HG03558 (cell line): Measurements from ENCODE around the gene ADAM30.

ENCODE experiments used
- ATAC-seq: cut with Tn5 transposase; IDR thresholded peaks from one replicate; pipeline ENCODE4 v1.9.1; 2021; ENCODE audit warnings: moderate number of reproducible peaks; ENCODE audit not compliant: unreplicated experiment; ENCODE audit errors: extremely low read depth

Gene ADAM30

DNA sequence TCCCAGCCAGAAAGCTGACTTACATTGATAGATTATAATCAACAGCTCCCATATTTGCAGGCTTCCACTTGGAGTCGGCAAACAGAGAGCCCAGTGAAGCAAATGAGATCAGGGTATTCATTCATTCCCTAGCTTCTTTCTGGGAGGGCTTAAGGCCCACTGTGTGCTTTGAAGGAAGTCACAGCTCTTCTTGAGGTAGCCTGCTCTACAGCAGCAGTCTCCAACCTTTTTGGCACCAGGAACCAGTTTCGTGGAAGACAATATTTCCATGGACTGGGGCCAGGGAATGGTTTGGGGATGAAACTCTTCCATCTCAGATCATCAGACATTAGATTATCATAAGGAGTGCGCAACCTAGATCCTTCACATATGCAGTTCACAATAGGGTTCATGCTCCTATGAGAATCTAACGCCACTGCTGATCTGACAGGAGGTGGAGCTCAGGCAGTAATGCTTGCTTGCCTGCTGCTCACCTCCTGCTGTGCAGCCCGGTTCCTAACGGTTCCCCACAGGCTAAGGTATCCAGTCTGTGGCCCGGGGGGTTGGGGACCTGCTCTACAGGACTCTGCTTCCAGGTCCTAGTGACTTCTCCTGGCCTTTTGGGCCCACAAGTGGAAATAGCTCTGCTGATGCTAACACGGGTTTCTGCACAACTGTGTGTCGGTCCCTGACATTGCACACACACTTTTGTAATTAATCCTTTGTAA is 13.7 kb upstream of the ADAM30 start:
- ATAC-seq = no peak

DNA sequence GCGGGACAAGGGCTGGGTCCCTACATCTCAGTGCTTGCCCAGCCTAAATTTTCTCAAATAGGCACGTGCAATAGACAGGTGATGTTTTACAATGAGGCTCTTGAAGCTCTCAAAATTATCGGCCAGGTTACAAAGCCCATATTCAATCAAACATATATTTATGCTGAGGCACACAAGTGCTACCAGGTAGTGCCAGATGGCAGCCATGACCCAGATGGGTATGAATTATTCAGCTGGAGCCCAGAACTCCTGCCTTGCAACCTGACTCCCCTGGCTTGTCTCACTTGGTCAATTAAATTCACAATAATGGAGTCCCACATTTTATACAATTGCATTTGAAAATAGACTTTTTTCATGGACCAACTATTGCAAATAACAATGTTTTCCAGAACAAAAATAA is 12.3 kb upstream of the ADAM30 start:
- no peak for ATAC-seq

- no peak for ATAC-seq
Measured at GRCh38 chr1:119906927-119907652, 10.8 kb upstream of the ADAM30 start.

DNA sequence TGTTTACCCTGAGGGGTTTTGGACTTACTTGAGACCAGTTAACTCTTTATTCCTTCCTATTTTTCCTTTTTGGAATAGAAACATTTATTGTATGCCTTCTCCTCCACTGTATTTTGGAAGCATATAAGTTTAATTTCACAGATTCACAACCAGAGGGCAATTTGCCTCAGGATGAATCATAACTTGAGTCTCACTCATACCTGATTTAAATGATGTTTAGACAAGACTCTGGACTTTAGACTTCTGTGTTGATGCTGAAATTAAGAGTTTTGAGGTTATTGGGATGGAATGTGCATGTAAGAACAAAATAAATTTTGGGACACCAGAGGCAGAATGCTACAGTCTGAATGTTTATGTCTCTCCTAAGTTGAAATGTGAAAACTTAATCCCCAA is 7.1 kb upstream of the ADAM30 start:
- ATAC-seq = no peak

DNA sequence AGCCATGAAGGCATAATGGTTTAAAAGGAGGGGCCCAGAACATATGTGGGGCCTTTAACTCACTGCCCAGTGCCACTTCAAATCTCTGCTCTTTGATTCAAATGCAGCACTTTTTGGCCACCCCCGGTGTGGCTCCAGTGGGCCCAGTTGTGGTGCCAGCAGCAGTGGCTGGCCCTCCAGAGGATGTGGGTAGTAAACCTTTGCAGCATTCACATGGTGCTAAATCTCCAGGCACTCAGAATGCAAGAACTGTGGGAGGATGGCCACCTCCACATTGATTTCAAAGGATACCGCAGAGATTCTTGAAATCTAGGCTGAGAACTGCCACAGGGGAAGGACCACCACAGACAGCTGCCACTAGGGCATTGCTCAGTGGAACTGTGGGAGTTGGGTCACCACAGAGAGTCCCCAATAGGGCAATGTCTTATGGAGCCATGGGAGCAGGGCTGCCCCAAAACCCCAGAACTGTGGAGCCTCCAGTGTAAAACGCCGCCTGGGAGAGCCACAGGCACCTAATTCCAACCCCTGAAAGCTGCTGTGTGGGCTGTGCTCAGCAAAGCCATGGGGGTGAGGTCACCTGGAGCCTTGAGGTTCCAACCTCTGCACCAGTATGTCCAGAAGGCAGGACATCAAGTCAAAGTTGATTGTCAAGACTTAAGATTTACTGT is 6.6 kb upstream of the ADAM30 start:
- no peak for ATAC-seq

- no peak for ATAC-seq
Measured at GRCh38 chr1:119898981-119899720, 2.8 kb upstream of the ADAM30 start.

DNA sequence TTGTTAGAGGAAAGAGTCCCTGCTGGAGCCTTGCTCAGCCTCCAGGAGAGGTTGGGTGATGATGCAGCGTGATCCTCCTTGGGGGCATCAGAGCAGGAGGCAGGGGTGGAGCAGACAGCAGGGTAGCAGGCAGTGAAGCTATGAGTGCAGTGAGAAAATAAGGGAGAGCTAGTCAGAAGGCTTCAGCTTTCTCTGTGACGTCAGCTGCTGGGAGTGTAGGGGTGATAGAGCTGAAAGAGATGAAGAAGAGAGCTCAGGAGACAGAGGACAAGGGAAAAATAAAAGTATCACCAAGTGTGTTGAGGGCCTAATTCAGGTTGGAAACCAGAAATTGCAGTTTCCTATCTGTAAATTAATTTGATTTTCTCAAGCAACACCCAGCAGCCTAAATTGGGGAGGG is 2.2 kb upstream of the ADAM30 start:
- no peak for ATAC-seq

- ATAC-seq = no peak
Measured at GRCh38 chr1:119895102-119895501, 1.2 kb downstream of the ADAM30 start.

GRCh38 chr1:119893827-119894700 is 2.3 kb downstream of the ADAM30 start:
- ATAC-seq = no peak

DNA sequence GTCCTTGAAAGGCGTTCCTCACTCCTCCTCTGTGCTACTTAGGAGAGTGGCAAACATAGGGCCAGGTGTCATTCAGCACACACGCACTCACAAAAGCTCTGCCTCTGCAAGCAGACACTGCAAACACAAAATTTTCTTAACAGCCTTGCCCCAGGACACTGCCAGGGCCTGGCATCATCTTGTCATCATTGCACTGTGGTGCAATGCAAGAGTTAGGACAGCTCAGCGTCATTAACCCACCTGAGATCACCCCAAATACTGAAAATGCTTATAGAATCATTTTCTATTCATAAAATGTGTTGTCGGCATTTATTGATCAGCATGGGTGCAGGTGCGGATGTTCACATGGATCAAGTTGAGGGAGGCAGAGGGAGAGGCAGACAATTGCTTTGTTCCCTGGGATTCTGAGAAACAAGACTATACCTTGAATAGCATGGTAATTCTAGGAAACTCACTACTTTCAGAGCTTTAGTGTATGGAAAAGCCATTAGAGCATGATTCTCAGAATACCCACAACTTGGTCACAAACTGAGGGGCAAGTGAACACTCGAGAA is 3.0 kb downstream of the ADAM30 start:
- no peak for ATAC-seq

- no peak for ATAC-seq
Measured at GRCh38 chr1:119891386-119891785, 4.9 kb downstream of the ADAM30 start.

DNA sequence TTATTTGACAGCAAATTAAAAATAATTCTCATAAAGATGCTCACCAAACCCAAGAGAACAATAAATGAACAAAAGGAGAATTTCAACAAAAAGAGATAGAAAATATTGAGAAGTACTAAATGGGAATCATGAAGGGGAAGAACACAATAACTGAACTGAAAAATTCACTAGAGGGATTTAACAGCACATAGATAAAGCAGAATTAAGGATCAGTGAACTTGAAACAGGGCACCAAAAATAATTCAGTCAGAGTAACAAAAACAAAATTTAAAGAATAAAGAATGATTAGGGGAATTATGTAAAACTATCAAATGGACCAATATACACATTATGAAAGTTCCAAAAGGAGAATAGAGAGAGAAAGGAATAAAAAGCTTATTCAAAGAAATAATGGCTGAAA is 7.8 kb downstream of the ADAM30 start:
- no peak for ATAC-seq

DNA sequence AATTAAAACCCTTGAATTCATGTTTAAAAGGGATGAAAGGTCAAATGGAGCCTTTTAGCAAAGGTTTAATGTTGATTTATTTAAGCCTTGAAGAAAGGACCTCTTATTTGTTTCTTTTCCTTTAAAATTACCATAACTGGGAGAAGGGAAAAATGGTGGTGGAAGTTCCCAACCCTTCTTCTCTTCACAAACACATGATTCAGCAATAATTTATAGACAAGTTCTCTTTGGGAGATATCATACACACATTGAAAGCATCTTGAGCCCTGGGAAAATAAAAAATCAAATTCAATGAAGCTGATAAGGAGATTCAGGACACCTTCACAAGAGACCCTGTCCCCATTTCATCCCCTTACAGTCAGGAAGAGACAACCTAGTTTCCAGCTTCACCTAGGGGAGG is 8.9 kb downstream of the ADAM30 start:
- no peak for ATAC-seq

- no peak for ATAC-seq
Measured at GRCh38 chr1:119885903-119886783, 10.2 kb downstream of the ADAM30 start.

- ATAC-seq = no peak
Measured at GRCh38 chr1:119884711-119885110, 11.6 kb downstream of the ADAM30 start.

- no peak for ATAC-seq
Measured at GRCh38 chr1:119883826-119884225, 12.5 kb downstream of the ADAM30 start.

GRCh38 chr1:119882132-119883049 is 13.9 kb downstream of the ADAM30 start:
- ATAC-seq = no peak
